WTC11 (cell line): ENCODE results near the gene NCKAP5L.

Experiments
- CREB1 ChIP-seq: sonication (generic); formaldehyde crosslinking; IDR thresholded peaks from 2 replicates; pipeline ENCODE4 v1.8.0; 2023; ENCODE audit warnings: mild to moderate bottlenecking, missing genetic modification reagents
- JUN ChIP-seq: sonication (generic); formaldehyde crosslinking; IDR thresholded peaks from 2 replicates; pipeline ENCODE4 v1.8.0; 2023; ENCODE audit warnings: mild to moderate bottlenecking, missing genetic modification reagents

DNA sequence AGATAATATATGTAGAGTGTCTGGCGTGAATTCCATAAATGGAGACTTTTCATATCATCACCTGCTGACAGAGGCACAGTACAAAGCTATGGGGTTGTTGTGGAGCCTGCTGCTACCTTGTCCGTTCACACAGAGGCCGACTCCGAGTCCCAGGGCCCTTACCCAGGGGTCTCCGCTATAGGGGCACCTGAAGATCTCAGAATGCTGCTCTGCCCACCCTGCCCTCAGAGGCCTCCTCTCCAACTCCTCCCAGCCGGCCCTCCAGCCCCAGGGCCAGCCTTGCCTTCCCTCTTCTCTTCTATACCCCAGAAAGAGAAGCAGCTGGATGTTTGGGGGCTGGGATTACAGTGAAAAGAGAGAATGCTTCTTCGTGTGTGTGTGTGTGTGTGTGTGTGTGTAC lies 21.3 kb downstream of the NCKAP5L start:
- TF ChIP-seq CREB1 = no peak
- no peak for TF ChIP-seq JUN (CRISPR knock-in tag)
